Ascending aorta (tissue), 2 donors: ENCODE data around the gene KLK12. TPM values are rescaled to one million over a fixed set of nuclear protein-coding genes. Genes with fewer than 3 reads are reported as not detected.

ENCODE experiments used
- DNase-seq, 2 donors: peaks; one replicate each; pipeline ENCODE4 v3.0.0-alpha.2; 2019; ENCODE audit warnings: low spot score in 2 of 2
- H3K27ac ChIP-seq, 2 donors: fragments of 200-600 bp; sonication (generic); one replicate each; pipeline ENCODE4 v1.5.1; 2016 to 2017; ENCODE audit warnings: mild to moderate bottlenecking in 1 of 2
- H3K27me3 ChIP-seq: fragments of 200-600 bp; sonication (generic); one replicate; pipeline ENCODE4 v1.5.1; 2017
- H3K36me3 ChIP-seq, 2 donors: fragments of 200-600 bp; sonication (generic); one replicate each; pipeline ENCODE4 v1.5.1; 2016
- H3K4me1 ChIP-seq, 2 donors: fragments of 200-600 bp; sonication (generic); one replicate each; pipeline ENCODE4 v1.5.1; 2016 to 2017; ENCODE audit warnings: mild to moderate bottlenecking in 1 of 2
- H3K4me3 ChIP-seq, 2 donors: fragments of 200-600 bp; sonication (generic); one replicate each; pipeline ENCODE4 v1.5.1; 2016 to 2017; ENCODE audit warnings: mild to moderate bottlenecking in 1 of 2
- H3K9me3 ChIP-seq, 2 donors: fragments of 200-600 bp; sonication (generic); one replicate each; pipeline ENCODE4 v1.5.1; 2016
- intact Hi-C: fragments of 100-400 bp; cut with DNase I; formaldehyde crosslinking; loops from one replicate; pipeline ENCODE4 v1.15.1; 2023
- total RNA-seq: library from RNA; depleted of rRNA; stranded (reverse); fragments of >200 nt; gene quantifications from one replicate; pipeline ENCODE4 v1.1.0, GENCODE V29; 2016
- TF ChIP-seq, protein P1 (sequence below), 3 experiments: fragments of 200-600 bp in 2 of 3; fragments of 450-650 bp in 1 of 3; sonication (generic) in 2 of 3; IDR thresholded peaks; one replicate each; pipeline ENCODE4 v1.5.1; 2016 to 2019; ENCODE audit warnings: antibody characterized with exemption in 3 of 3, mild to moderate bottlenecking in 1 of 3, moderate library complexity in 1 of 3

KLK12 gene
- total RNA-seq, 1 donor from 2014 or later, result not detected

GRCh38 chr19:51007488-51007887 is 27.3 kb downstream of the KLK12 start:
- Histone ChIP-seq H3K27me3 (no peaks in the 10 kb centered on the region), H3K27ac (no peak overlapping the region), H3K36me3 (no peaks in the 10 kb centered on the region), H3K9me3 (no peaks in the 10 kb centered on the region), H3K4me1 (no peaks in the 10 kb centered on the region), H3K4me3 (no peak overlapping the region)
- no peak for DNase-seq
- TF ChIP-seq, protein P1, sequence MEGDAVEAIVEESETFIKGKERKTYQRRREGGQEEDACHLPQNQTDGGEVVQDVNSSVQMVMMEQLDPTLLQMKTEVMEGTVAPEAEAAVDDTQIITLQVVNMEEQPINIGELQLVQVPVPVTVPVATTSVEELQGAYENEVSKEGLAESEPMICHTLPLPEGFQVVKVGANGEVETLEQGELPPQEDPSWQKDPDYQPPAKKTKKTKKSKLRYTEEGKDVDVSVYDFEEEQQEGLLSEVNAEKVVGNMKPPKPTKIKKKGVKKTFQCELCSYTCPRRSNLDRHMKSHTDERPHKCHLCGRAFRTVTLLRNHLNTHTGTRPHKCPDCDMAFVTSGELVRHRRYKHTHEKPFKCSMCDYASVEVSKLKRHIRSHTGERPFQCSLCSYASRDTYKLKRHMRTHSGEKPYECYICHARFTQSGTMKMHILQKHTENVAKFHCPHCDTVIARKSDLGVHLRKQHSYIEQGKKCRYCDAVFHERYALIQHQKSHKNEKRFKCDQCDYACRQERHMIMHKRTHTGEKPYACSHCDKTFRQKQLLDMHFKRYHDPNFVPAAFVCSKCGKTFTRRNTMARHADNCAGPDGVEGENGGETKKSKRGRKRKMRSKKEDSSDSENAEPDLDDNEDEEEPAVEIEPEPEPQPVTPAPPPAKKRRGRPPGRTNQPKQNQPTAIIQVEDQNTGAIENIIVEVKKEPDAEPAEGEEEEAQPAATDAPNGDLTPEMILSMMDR (IDR thresholded peaks at IDR 0.05), result no peak
- intact Hi-C loops, result no loop called here

GRCh38 chr19:51006406-51006805 is 28.4 kb downstream of the KLK12 start:
- Histone ChIP-seq H3K4me1 (no peaks in the 10 kb centered on the region), H3K36me3 (no peaks in the 10 kb centered on the region), H3K27ac (no peak overlapping the region), H3K4me3 (no peak overlapping the region), H3K9me3 (no peaks in the 10 kb centered on the region), H3K27me3 (no peaks in the 10 kb centered on the region)
- intact Hi-C loops, result no loop called here
- DNase-seq, result no peak
- TF ChIP-seq, protein P1 (IDR thresholded peaks at IDR 0.05), result no peak

DNA sequence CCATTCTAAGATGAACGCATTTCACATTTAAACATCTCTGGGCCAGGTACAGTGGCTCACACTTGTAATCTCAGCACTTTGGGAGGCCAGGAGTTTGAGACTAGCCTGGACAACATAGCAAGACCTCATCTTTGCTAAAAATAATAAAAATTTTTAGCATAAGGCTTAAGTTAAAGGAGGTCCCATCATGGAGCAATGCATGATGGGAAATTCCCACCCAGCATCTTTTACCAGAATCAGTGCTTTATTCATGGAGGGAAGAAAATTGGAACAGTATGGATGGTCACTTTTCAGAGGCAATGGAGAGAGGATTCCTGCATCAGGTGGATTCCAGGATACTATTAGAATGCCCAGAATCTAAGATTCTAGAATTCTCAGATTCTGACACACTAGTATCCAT is 29.6 kb downstream of the KLK12 start:
- no peak overlapping the region for H3K4me3 ChIP-seq
- no peaks in the 10 kb centered on the region for H3K27me3 ChIP-seq
- no peaks in the 10 kb centered on the region for H3K9me3 ChIP-seq
- DNase-seq, result no peak
- H3K4me1 ChIP-seq, result no peaks in the 10 kb centered on the region
- intact Hi-C loops, result no loop called here
- no peaks in the 10 kb centered on the region for H3K36me3 ChIP-seq
- TF ChIP-seq, protein P1 (IDR thresholded peaks at IDR 0.05), result no peak
- H3K27ac ChIP-seq, result no peak overlapping the region

DNA sequence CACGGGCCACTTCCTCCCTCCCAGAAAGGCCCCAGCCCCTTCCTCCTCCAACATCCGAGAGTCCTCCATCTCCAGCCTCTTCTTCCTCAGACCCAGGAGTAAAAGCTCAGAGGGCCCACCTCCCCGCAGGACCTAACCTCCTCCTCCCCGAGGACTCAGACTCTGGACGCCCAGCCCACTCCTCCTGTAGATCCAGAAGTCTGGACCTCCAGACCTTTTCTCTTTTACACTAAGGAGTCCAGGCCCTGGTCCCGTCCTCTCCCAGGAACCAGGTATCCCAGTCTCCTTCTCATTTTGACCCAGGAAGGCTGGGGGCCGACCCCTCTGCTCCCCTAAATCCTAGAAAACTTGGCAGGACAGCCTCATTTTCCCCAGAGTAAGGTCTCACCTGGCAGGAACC is 31.5 kb downstream of the KLK12 start:
- no peak overlapping the region for H3K4me3 ChIP-seq
- H3K36me3 ChIP-seq, result no peaks in the 10 kb centered on the region
- intact Hi-C loops, result no loop called here
- H3K4me1 ChIP-seq, result no peaks in the 10 kb centered on the region
- no peak for DNase-seq
- H3K27me3 ChIP-seq, result no peaks in the 10 kb centered on the region
- no peaks in the 10 kb centered on the region for H3K9me3 ChIP-seq
- no peak overlapping the region for H3K27ac ChIP-seq
- TF ChIP-seq, protein P1 (IDR thresholded peaks at IDR 0.05), result no peak

DNA sequence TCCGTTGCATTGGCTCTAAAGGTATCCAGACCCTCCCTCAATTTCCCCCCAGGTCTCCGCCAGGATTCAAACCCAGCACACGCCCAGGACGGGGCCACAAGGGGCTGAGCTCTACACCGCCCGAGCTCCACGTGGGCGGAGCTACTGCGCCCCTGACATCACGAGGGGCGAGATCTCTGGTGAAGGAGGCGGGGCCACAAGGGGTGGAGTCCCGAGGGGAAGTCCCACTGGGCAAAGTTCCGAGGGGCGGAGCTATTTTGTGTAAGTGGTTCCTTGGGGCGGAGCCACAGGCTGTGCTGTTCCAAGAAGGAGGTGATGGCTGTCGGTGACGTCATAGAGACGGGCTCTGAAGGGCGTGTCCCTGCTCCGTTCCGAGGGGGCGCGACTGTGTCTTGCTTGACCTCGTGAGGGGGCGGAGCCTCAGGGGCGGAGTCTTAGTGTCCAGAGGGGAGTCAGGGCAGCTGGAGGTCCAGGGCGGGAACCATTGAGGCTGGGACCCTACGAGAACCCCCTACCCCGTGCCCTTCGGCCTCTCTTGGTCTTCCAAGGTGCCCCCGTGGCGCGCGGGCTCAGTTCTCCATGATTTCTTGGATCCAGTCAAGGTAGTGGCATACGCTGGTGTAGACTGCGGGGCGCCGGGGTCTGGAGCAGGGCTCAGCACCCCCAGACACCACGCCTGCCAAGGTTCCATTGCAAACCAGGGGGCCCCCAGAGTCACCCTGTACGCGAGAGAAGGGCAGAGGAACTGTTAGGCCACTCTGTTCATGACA is 32.1 kb downstream of the KLK12 start:
- no peak for DNase-seq
- TF ChIP-seq, protein P1 (IDR thresholded peaks at IDR 0.05), result no peak
- intact Hi-C loops, result no loop called here
- H3K36me3 ChIP-seq, result no peaks in the 10 kb centered on the region
- H3K4me3 ChIP-seq, result no peak overlapping the region
- no peaks in the 10 kb centered on the region for H3K4me1 ChIP-seq
- H3K27ac ChIP-seq, result no peak overlapping the region
- H3K27me3 ChIP-seq, result no peaks in the 10 kb centered on the region
- H3K9me3 ChIP-seq, result no peaks in the 10 kb centered on the region
